ENCODE results near the gene AMOT.
"Not testable (repeated sequence)": the region's sequence is repeated elsewhere in the genome, so short reads cannot be mapped to it uniquely, and the experiment has no call there.

AMOT gene

GRCh38 chrX:112840382-112841113, at the start of gene AMOT:
TSS of gene AMOT (minus strand) at chrX:112840831. CDS start at chrX:112823126, 17,705 bp downstream.
- peak; percentile 63 for DNase-seq

DNA sequence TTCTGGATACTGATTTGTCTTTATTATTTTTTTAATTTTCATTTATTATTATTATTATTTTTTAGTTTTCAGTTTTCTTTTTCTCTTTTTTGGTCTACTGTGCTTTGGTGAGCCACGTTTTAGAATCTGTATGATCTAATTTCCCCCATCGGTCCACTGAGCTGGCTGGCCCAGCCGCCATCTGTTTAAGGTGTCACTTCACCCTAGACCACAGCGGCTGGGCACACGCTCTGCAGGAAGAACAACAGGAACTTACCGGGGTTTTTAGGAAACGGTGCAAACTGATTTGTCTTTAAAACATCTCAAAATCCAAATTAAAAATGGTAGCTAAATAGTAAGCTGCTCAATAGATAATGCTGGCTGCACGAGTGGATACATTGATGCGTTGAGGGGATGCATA, 48.8 kb upstream of the AMOT start:
- DNase-seq: no peak

DNA sequence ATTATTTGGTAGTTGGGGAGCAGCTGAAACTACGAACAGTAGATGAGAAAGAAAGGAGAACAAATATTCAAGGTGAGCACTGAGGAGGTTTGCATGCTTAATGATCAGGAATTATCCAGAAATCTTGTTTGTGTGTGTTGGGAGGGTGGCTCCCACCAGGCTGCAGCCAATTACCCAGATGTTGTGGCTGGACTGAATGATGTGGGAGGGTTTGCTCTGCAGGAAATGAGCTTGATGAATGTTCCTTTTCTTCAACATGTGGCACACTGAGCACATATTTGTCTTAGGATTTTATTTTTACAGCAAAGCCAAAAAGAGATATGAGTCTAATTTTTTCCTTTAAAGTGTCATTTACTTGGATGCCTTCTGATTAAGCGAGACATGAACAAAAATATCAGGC, 48.3 kb upstream of the AMOT start:
- DNase-seq: no peak

GRCh38 chrX:112877771-112878173, 37.1 kb upstream of the AMOT start:
- DNase-seq: no peak

DNA sequence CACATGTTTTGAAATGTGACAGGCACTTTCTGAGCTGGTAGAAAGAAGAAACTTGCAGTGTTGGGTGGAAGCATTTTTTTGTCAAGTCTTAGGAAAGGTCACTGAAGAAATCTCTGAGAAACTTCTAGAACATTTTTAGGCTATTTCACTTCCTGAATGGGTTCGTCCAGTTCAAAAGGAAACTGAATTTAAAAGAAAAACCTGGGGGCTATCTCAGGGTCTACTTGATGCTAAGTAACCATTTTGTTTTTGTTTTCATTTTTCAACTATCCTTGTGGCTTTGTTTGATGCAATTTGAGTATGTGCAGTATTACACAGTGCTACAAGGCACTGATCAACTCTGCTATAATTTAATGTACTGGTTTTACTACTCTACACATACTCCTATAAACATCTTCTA, 34.0 kb upstream of the AMOT start:
- no peak for DNase-seq

DNA sequence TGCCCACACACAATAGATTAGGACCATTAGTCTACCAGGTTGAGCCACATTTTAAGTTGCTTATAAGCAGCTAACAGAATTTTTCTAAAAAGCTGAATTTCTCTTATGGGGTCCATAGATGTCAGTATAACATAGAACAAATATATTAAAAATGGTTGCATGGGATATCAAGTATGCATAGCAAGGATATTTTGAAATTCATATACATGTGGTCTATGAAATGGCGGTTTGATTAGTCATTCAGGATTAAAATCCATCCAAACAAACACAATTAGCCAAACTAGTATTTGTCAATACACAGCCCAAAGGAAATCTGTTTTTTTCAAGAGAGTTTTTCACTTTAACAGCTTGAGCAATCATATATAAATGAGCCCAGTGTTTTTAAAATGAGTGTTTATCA, 33.5 kb upstream of the AMOT start:
- peak; percentile 77 for DNase-seq

DNA sequence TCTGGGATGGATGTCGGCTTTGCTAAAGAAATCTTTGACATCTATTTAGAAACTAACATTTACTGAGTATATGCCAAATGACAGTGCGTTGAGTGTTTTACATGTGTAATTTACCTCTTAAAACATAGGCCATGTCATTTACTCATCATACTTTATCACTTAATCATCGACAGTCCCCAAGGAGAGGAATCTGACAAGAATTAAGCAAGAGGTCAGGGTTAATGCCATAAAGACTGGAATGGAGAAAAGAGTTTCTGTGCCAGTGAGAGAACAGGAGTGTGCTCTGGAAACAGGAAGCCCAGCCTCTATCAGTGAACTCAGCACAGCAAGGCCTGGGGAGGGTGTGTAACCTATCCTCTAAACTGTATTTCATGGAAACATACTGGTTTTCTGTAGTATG, 28.0 kb upstream of the AMOT start:
- DNase-seq: peak; percentile 74

DNA sequence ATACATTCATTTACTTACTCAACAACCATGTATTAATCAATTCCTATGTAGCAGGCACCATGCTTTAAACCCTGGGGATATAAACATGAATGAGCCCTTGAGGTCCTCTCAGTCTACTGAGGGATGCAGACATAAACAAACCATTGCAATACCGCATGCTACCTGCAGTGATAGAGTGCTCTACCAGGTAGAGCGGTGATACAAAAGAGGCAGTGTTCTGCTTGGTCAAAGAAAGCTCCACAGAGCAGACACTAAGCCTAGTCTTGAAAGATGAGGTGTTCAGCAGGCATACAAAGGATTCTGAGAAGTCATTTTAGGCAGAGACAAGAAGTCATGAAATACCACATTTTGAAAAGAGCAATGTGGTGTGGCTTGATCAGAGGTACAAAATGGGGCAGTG, 26.9 kb upstream of the AMOT start:
- DNase-seq: no peak

DNA sequence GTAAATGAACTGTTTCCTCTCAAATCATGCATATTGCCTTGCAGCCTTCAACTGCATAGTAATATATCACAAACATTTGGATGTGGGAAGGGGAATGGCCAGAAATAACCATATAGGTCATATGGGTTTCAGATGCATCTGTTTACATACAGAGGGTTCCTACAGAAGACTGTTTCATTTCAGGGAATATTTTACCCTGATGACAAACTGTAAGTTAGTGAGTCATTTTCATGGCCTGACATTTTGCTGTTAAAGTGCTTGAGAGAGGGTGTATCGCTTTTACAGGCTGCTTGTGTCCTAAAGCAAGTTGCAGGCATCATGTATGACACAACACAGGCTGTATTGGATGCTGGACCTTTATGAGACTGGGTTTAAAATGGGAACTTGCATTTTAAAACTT, 25.5 kb upstream of the AMOT start:
- DNase-seq: peak; percentile 43

DNA sequence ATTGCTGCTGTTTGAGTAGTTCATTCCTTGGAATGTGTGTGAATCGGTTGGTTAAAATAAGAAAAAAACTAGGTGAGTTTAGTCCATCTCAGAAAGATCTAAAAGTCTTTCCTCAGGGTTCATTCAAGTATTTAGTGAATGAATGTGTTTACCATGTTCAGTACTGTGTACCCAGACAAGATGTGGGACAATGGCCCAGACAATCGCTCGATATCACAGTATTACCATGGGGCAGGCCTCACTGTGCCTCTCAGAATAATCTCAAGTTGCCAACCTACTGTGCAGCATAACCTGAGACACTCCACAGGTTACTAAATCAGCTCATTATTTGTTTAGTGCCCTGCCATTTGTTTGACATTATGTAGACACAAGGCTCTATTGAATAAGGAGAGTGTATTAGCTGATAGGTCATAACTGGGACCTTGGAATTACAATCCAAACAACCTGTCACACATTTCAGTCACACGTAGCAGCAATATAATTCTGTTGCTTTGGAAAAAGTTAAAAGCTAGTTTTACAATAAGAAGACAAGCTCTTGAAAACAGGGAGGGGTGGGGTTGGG, 24.9 kb upstream of the AMOT start:
- DNase-seq: no peak

DNA sequence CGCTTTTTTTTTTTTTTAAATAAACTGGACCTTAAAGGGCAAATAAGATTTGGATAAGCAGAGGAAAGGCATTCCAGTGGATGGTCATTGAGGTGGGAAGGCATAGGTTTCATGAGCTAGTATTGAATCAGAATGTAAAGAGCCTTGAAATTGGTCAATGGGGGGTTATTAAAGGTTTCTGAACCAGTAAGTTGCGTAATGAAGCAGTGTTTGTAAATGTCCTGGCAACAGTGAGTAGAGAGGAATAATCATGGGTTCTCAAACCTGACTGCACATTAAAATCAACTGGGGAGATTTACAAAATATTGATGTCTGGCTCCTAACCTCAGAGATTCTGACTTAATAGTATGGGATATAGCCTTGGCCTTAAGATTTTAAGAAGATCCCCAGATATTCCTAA, 23.2 kb upstream of the AMOT start:
- DNase-seq: no peak

DNA sequence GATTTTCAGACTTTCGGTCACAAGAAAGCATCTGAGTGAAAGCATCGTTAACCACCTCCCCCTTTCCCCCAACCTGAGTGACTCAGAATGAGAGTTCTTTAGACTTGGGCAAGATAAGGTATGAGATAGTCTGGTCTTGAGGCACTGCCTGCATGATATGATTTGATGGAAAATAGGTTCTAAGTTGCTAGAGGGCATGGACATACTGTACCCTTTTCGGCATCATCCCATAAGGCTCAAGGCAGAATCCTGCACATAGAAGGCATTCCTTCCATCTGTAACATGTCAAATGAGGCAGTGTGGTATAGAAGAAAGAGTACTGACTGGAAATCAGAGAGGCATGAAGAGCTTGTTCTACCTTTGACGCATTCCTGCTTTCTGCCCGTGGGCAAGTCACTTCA, 16.8 kb upstream of the AMOT start:
- no peak for DNase-seq

DNA sequence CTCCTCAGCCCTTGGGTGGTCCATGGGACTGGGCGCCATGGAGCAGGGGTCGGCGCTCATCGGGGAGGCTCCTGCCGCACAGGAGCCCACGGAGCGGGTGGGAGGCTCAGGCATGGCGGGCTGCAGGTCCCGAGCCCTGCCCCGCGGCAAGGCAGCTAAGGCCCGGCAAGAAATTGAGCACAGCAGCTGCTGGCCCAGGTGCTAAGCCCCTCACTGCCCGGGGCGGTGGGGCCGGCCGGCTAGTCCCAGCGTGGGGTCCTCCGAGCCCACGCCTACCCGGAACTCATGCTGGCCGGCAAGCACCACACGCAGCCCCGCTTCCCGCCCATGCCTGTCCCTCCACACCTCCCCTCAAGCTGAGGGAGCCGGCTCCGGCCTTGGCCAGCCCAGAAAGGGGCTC, 14.3 kb upstream of the AMOT start:
- not testable (repeated sequence) for DNase-seq

DNA sequence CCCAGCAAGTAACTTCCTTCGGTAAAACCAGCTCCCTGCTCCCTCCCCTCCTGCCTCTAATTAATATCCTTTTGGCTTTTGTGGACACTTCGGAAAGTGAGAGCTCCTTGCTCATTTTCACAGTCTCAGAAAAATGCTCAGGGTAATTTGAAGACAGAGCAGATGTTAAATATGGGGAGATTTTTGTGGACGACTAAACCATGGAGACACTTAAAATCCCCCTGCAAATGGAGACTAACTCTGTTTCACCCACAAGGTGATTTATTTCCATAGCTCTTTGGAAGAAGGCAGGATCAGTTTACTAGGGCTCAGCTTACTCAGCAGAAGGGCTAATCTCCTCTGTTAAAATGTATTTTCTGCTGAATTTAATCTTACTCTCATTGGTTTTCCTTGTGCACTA, 12.2 kb upstream of the AMOT start:
- no peak for DNase-seq

GRCh38 chrX:112851806-112852205, 11.2 kb upstream of the AMOT start:
- peak; percentile 46 for DNase-seq

DNA sequence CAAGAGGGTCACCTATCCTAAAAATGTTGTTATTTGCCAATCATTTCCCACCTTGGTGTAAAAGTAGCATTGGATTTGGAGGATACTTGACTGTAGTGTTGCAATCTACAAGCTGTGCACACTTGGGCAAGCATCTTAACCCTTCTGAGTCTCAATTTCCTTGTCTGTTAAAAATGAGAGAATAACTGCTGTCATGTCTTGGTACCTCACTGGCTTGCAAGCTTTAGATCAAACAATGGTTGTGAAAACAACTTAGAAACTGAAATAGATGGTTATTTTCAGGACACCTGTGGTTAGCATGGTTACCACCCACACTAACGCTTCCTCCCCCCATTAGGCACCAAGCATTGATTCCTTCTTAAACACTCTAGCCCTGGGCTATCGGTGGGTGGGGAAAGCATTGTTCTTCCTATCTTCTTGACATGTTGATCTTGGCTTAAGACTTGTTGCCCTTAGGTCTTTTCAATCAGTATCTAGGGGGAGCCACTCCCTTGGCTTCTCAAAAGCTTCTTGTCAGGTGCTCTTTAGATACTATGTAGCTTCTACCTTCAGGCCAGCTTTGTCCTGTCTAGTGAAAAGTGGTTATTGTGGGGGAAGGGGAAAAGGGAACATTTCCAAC, 10.6 kb upstream of the AMOT start:
- DNase-seq: no peak

DNA sequence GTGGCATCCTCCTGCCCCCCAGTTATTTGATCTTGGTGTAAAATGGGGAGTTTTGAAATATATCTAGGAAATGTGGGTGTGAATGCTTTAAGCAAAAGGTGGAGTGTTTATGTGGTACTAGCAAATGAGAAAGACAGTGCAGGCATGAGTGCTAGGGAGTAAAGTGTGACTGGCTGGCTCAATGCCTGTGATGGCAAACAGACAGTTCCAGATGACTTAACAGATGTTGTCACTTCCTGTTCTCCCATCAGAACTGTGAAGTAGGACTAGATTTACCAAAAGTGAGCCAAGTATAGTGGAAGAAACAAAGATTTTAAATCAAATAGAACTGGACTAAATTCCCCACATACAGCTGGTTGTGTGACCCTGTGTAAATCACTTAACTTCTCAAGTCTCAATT, 8.4 kb upstream of the AMOT start:
- peak; percentile 28 for DNase-seq

DNA sequence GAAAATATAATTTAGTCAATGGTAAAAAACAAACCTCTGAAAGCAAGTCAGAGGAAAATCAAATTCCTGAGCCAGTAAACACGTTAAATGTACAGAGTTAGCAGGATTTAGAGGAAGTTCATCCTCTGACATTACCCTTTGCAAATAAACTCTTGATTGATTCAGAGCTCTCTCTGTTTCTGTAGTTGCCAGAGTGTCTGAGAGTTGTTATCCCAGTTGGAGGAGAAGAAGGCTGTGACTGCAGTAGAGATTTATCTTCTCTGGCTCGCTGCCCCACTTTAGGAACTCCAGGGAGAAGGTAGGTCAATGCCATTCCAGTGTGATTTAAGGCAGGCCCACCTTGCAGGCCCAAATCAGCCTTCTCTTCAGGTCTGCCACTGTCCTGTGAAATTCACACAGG, 6.2 kb upstream of the AMOT start:
- no peak for DNase-seq

- DNase-seq: no peak
Measured at GRCh38 chrX:112846187-112846586, 5.6 kb upstream of the AMOT start.

DNA sequence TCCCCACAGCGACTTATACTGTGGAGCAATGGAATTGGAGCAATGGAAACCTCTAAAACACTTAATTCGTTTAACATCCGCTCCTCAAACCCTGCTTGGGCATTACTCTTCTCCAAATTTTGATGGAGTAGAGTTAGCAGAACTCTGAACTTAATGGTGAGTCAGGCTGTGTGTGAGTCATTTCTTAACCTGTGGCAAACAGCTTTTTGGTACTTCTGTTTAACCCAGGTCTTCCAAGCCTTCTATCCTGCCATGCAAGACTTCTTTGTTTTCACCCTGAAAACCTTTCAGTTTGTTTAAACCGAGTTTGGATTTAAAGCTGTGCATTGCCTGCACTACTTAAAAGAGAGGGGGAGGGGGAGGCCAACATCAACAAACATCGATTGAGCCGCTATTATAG, 3.6 kb upstream of the AMOT start:
- no peak for DNase-seq

DNA sequence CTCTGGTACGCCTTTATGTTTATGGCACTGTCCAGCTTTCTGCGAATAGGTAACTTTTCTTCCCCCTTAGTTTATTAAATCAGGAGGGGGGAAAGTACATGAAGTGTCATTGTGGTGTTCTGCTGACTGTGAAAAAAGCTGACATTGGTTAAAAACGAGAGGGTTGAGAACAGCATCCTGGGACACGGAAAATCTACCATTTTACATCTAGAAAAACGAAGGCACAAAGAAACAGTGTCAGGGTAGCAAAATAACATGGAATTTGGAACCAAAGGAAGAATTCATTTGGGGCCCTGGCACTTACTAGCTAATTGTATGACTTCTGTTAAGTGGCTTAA, 1.2 kb upstream of the AMOT start:
- DNase-seq: no peak

- peak; percentile 88 for DNase-seq
Measured at GRCh38 chrX:112841114-112841819, 636 bp upstream of the AMOT start.

DNA sequence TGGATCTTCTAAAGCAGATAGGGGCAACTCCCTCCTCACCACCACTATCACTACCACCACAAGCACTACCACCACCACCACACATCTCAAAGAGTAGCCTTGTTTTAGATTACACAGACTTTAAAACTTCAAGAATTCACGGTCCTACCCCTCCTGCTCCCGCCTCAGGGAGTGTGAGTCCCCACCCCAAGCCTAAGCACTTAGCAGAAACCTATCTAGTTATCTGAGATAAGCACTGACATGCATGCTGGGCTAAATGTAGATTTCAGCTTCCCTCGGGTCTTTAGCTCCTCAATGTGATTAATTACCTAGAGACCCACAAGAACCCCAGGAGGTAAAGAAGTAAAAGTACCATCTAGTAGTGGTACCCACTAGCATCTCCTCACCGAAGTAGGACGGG, 775 bp downstream of the AMOT start:
- no peak for DNase-seq

GRCh38 chrX:112837531-112837930, 3.1 kb downstream of the AMOT start:
- DNase-seq: no peak
